GM23338 (cell line): Measurements from ENCODE around the gene MATCAP1. TPM values are rescaled to one million over a fixed set of nuclear protein-coding genes. Genes with fewer than 3 reads are reported as not detected.

Source experiments
- ATAC-seq: fragments of 200-7000 bp; cut with Tn5 transposase; 3 replicates; pipeline ENCODE4 v1.9.1; 2020
- DNase-seq: peaks from one replicate; pipeline ENCODE4 v3.0.0-alpha.2; 2015; ENCODE audit warnings: low spot score
- H2AFZ ChIP-seq: fragments of 200-600 bp; sonication (generic); 2 replicates; pipeline ENCODE4 v1.8.0; 2016; ENCODE audit warnings: antibody characterized with exemption, mild to moderate bottlenecking, moderate library complexity
- H3F3A ChIP-seq: fragments of 200-600 bp; sonication (generic); replicated peaks from 2 replicates; pipeline ENCODE4 v1.8.0; 2017; ENCODE audit warnings: antibody characterized with exemption, mixed run types, low read depth
- H3K27ac ChIP-seq: fragments of 200-600 bp; sonication (generic); 2 replicates; pipeline ENCODE4 v1.6.1; 2016; ENCODE audit warnings: low read depth
- H3K27me3 ChIP-seq: fragments of 200-600 bp; sonication (generic); 2 replicates; pipeline ENCODE4 v1.8.0; 2016; ENCODE audit warnings: mild to moderate bottlenecking, mixed run types, moderate library complexity; ENCODE audit not compliant: insufficient read depth
- H3K36me3 ChIP-seq: fragments of 200-600 bp; sonication (generic); 2 replicates; pipeline ENCODE4 v1.8.0; 2016; ENCODE audit warnings: mild to moderate bottlenecking; ENCODE audit not compliant: insufficient read depth
- H3K4me1 ChIP-seq: fragments of 200-600 bp; sonication (generic); 2 replicates; pipeline ENCODE4 v1.8.0; 2016; ENCODE audit warnings: mild to moderate bottlenecking, moderate library complexity; ENCODE audit not compliant: insufficient read depth
- H3K4me2 ChIP-seq: fragments of 200-600 bp; sonication (generic); 2 replicates; pipeline ENCODE4 v1.7.1; 2017; ENCODE audit warnings: mixed run types
- H3K4me3 ChIP-seq: fragments of 200-600 bp; sonication (generic); 2 replicates; pipeline ENCODE4 v1.6.1; 2016; ENCODE audit warnings: mixed run types
- H3K79me2 ChIP-seq: fragments of 200-600 bp; sonication (generic); replicated peaks from 2 replicates; pipeline ENCODE4 v1.8.0; 2017; ENCODE audit warnings: mild to moderate bottlenecking; ENCODE audit not compliant: insufficient read depth
- H3K9me2 ChIP-seq: fragments of 200-600 bp; sonication (generic); 2 replicates; pipeline ENCODE4 v1.8.0; 2017; ENCODE audit not compliant: insufficient read depth
- H4K20me1 ChIP-seq: fragments of 200-600 bp; sonication (generic); replicated peaks from 2 replicates; pipeline ENCODE4 v1.8.0; 2017; ENCODE audit warnings: mild to moderate bottlenecking; ENCODE audit not compliant: insufficient read depth
- H3K27ac Mint-ChIP-seq: 2 replicates; pipeline ENCODE4 v1.8.0; 2020; ENCODE audit warnings: inconsistent platforms, mild to moderate bottlenecking, moderate library complexity, mixed read lengths
- H3K27me3 Mint-ChIP-seq: 3 replicates; pipeline ENCODE4 v1.8.0; 2022; ENCODE audit warnings: low read depth, mild to moderate bottlenecking, moderate library complexity, mixed read lengths, inconsistent platforms; ENCODE audit not compliant: insufficient read depth, poor library complexity
- H3K36me3 Mint-ChIP-seq: 3 replicates; pipeline ENCODE4 v1.8.0; 2021; ENCODE audit warnings: low read depth, mild to moderate bottlenecking, inconsistent platforms, moderate library complexity, mixed read lengths
- H3K4me1 Mint-ChIP-seq: 3 replicates; pipeline ENCODE4 v1.8.0; 2020; ENCODE audit warnings: mild to moderate bottlenecking, inconsistent platforms, mixed read lengths
- H3K4me3 Mint-ChIP-seq: 3 replicates; pipeline ENCODE4 v1.8.0; 2021; ENCODE audit warnings: moderate library complexity, mild to moderate bottlenecking, inconsistent platforms, mixed read lengths
- H3K9me3 Mint-ChIP-seq: 3 replicates; pipeline ENCODE4 v1.8.0; 2020; ENCODE audit warnings: moderate library complexity, mild to moderate bottlenecking, inconsistent platforms, mixed read lengths
- CREB1 ChIP-seq: fragments of 250-450 bp; sonication (Bioruptor Pico); IDR thresholded peaks from 2 replicates; pipeline ENCODE4 v1.5.0; 2020; ENCODE audit warnings: low read depth, mild to moderate bottlenecking, moderate library complexity
- CTCF ChIP-seq, 2 experiments: fragments of 200-600 bp in 1 of 2; sonication (generic) in 1 of 2; conservative IDR thresholded peaks; 2 replicates each; pipeline versions ENCODE4 v1.5.1 to v1.6.1; 2016 to 2017; ENCODE audit warnings: antibody characterized with exemption in 2 of 2, low read depth in 2 of 2, mild to moderate bottlenecking in 2 of 2, moderate library complexity in 1 of 2
- ETS1 ChIP-seq: IDR thresholded peaks from 2 replicates; pipeline ENCODE4 v1.6.1; 2016; ENCODE audit warnings: antibody characterized with exemption
- EZH2 ChIP-seq: fragments of 200-600 bp; sonication (generic); IDR thresholded peaks from one replicate; pipeline ENCODE4 v1.8.0; 2017; ENCODE audit warnings: antibody characterized with exemption, mild to moderate bottlenecking, low read depth; ENCODE audit not compliant: unreplicated experiment
- EZH2phosphoT487 ChIP-seq: fragments of 200-600 bp; sonication (generic); IDR thresholded peaks from one replicate; pipeline ENCODE4 v1.8.1; 2018; ENCODE audit warnings: antibody characterized with exemption; ENCODE audit not compliant: unreplicated experiment
- JUNB ChIP-seq: IDR thresholded peaks from one replicate; pipeline ENCODE4 v1.6.1; 2016; ENCODE audit warnings: antibody characterized with exemption; ENCODE audit not compliant: unreplicated experiment
- NANOG ChIP-seq: IDR thresholded peaks from 2 replicates; pipeline ENCODE4 v1.6.1; 2016; ENCODE audit warnings: antibody characterized with exemption, borderline replicate concordance
- POLR2AphosphoS5 ChIP-seq: IDR thresholded peaks from 2 replicates; pipeline ENCODE4 v1.6.1; 2016; ENCODE audit warnings: antibody characterized with exemption, low read depth
- REST ChIP-seq: IDR thresholded peaks from one replicate; pipeline ENCODE4 v1.6.1; 2018; ENCODE audit warnings: antibody characterized with exemption; ENCODE audit not compliant: unreplicated experiment
- STAT1 ChIP-seq: IDR thresholded peaks from one replicate; pipeline ENCODE4 v1.6.1; 2016; ENCODE audit warnings: antibody characterized with exemption; ENCODE audit not compliant: unreplicated experiment
- ZNF114 ChIP-seq: fragments of 250-450 bp; sonication (Bioruptor Pico); IDR thresholded peaks from 2 replicates; pipeline ENCODE4 v1.5.0; 2020; ENCODE audit warnings: mild to moderate bottlenecking, moderate library complexity
- ZNF331 ChIP-seq: fragments of 250-450 bp; sonication (Bioruptor Pico); IDR thresholded peaks from 2 replicates; pipeline ENCODE4 v1.5.0; 2020; ENCODE audit warnings: low read depth, mild to moderate bottlenecking, moderate library complexity
- ZNF462 ChIP-seq: fragments of 250-450 bp; sonication (Bioruptor Pico); IDR thresholded peaks from 2 replicates; pipeline ENCODE4 v1.5.0; 2020; ENCODE audit warnings: mild to moderate bottlenecking, moderate library complexity
- polyA plus RNA-seq: library from polyadenylated mRNA; unstranded; fragments of >200 nt; fragmentation: Nextera tagmentation; extraction: Ambion mirVana; gene quantifications from 2 replicates; pipeline ENCODE4 v1.2.1, GENCODE V29; 2016
- total RNA-seq: library from RNA; depleted of rRNA; stranded (reverse); fragments of >200 nt; shearing (Covaris generic); gene quantifications from 2 replicates; pipeline ENCODE4 v1.2.3, GENCODE V29; 2014

The MATCAP1 gene
- total and polyA plus RNA-seq, 2 experiments from 2014 or later, result 9.5 to 22.7 TPM

- Histone ChIP-seq H3K4me1 (peaks cover 27% of the 10 kb centered on the region; the same call in 1 of the 2 replicates), H3K27ac (no peak overlapping the region), H3K36me3 (no peaks in the 10 kb centered on the region), H4K20me1 (no peaks in the 10 kb centered on the region; the same call in 1 of the 2 replicates), H3K9me2 (no peaks in the 10 kb centered on the region), H3F3A (peaks cover 13% of the 10 kb centered on the region), H2AFZ (no peak overlapping the region), H3K27me3 (peaks cover 100% of the 10 kb centered on the region), H3K4me2 (peak overlapping the region; percentile 38; the same call in 1 of the 2 replicates), H3K4me3 (peak overlapping the region; percentile 66), H3K79me2 (no peaks in the 10 kb centered on the region)
- H3K27ac Mint-ChIP-seq, result no peak overlapping the region
- no peak for DNase-seq
- peaks cover 31% of the 10 kb centered on the region for H3K4me1 Mint-ChIP-seq
- H3K36me3 Mint-ChIP-seq, result no peaks in the 10 kb centered on the region; the same call in 2 of the 3 replicates
- no peak for ATAC-seq
- peaks cover 98% of the 10 kb centered on the region for H3K27me3 Mint-ChIP-seq
- TF ChIP-seq REST, result no peak
- no peak for TF ChIP-seq ETS1
- no peak for TF ChIP-seq NANOG
- TF ChIP-seq JUNB, result no peak
- TF ChIP-seq ZNF331 (CRISPR knock-in tag), result no peak
- no peak for TF ChIP-seq ZNF462 (CRISPR knock-in tag)
- TF ChIP-seq CREB1 (CRISPR knock-in tag), result no peak
- TF ChIP-seq CTCF (conservative IDR thresholded peaks at IDR 0.05; ENCODE audit: low read depth in 2 of 2), result no peak
- no peak for TF ChIP-seq STAT1
- no peak for TF ChIP-seq ZNF114 (CRISPR knock-in tag)
- TF ChIP-seq EZH2, result peak; percentile 76
- no peak for TF ChIP-seq POLR2AphosphoS5
- peak; percentile 79 for TF ChIP-seq EZH2phosphoT487
- H3K4me3 Mint-ChIP-seq, result peak overlapping the region; percentile 29; the same call in 1 of the 3 replicates
- H3K9me3 Mint-ChIP-seq, result peaks cover 4% of the 10 kb centered on the region; the same call in 2 of the 3 replicates
Measured at GRCh38 chr16:67161595-67162058, 22.1 kb downstream of the MATCAP1 start.
